Activated CD4-positive, alpha-beta T cell treated with anti-CD3 and anti-CD28 coated beads, Interleukin-2, amount 10 ng/mL, durations not matched to agents 24 days and 14 days (primary cell): ENCODE data around the gene NUTM2G. TPM values are rescaled to one million over a fixed set of nuclear protein-coding genes. Genes with fewer than 3 reads are reported as not detected.
A peak's percentile ranks its signal among the peaks of the same experiment; 100 is the strongest.
"Not testable (repeated sequence)": the region's sequence is repeated elsewhere in the genome, so short reads cannot be mapped to it uniquely, and the experiment has no call there.

Experiments
- DNase-seq: peaks from one replicate; pipeline ENCODE4 v3.0.0; 2022
- H3K27ac Mint-ChIP-seq: one replicate; pipeline ENCODE4 v1.8.0; 2022; ENCODE audit warnings: mild to moderate bottlenecking, mixed read lengths
- H3K27me3 Mint-ChIP-seq: one replicate; pipeline ENCODE4 v1.8.0; 2022; ENCODE audit warnings: mixed read lengths
- H3K36me3 Mint-ChIP-seq: one replicate; pipeline ENCODE4 v1.8.0; 2022; ENCODE audit warnings: low read depth, mild to moderate bottlenecking, mixed read lengths
- H3K4me1 Mint-ChIP-seq: one replicate; pipeline ENCODE4 v1.8.0; 2021; ENCODE audit warnings: mixed read lengths
- H3K4me3 Mint-ChIP-seq: one replicate; pipeline ENCODE4 v1.8.0; 2022; ENCODE audit warnings: mild to moderate bottlenecking, moderate library complexity, mixed read lengths
- H3K9me3 Mint-ChIP-seq: one replicate; pipeline ENCODE4 v1.8.0; 2021; ENCODE audit warnings: mixed read lengths
- intact Hi-C: fragments of 100-400 bp; cut with micrococcal nuclease; formaldehyde crosslinking; loops from one replicate; pipeline ENCODE4 v1.15.1; 2023
- total RNA-seq: library from RNA; stranded (reverse); gene quantifications from 2 replicates; pipeline ENCODE4 v1.2.3, GENCODE V29; 2022

The NUTM2G gene
- total RNA-seq, 1 donor from 2014 or later: not detected

DNA sequence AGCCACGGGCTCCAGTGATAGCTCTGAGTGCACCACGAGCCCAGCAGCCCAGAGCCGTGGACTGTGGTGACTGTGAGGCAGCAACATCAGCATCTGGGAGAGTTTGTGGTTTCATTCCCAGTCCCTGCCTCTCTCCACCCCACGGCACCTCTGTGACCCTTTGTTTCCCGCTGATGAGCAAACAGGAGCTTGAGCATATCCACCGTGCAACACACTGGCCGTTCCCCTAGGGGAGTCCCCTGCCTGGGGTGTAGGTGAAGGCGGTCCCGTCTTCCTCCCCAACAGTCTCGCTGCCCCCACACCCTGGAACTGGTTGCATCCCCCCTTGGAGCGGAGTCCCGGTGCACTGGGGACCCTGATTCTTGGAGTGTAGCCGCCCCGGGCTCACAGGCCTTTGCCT is 5.5 kb downstream of the NUTM2G start:
- H3K9me3 Mint-ChIP-seq, H3K27me3 Mint-ChIP-seq, H3K4me1 Mint-ChIP-seq, DNase-seq, intact Hi-C loops, H3K36me3 Mint-ChIP-seq, H3K27ac Mint-ChIP-seq, H3K4me3 Mint-ChIP-seq: not testable (repeated sequence)

DNA sequence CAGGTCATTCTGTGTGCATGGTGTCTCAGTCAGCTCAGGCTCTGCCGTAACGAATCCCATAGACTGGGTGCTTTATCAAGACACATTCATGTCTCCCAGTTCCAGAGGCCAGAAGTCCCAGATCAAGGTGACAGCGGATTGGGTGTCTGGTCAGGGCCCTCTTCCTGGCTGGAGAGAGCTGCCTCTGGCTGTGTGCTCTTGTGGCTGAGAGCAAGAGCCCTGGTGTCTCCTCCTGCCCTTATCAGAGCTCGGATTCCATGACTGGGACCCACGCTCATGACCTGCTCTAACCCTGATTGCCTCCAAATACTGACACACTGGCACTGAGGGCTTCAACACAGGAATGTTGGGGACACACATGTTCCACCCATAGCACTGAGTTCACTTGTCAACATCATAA is 6.1 kb downstream of the NUTM2G start:
- intact Hi-C loops, DNase-seq, H3K27me3 Mint-ChIP-seq, H3K4me3 Mint-ChIP-seq, H3K36me3 Mint-ChIP-seq, H3K9me3 Mint-ChIP-seq, H3K4me1 Mint-ChIP-seq, H3K27ac Mint-ChIP-seq: not testable (repeated sequence)

DNA sequence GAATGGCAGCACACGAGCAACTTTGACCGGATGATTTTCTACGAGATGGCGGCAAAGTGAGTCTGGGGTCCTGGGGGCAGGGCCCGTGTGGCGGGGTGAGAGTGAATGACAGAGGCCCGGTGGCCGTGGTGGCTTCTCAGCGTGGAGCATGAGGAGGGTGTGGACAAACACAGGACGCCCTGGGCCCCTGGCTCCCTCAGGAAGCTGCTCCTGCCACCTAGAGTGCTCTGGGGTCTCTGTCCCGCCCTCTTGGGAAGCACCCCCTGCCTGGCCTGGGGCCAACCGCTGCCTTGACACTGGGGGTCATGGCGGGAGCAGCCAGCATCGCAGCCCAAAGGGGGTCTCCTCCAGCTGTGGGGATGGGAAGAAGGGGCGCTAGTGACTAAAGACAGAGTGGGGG is 6.8 kb downstream of the NUTM2G start:
- DNase-seq, intact Hi-C loops, H3K27me3 Mint-ChIP-seq, H3K9me3 Mint-ChIP-seq, H3K4me3 Mint-ChIP-seq, H3K36me3 Mint-ChIP-seq, H3K4me1 Mint-ChIP-seq: not testable (repeated sequence)
- H3K27ac Mint-ChIP-seq: peak overlapping the region; percentile 34

DNA sequence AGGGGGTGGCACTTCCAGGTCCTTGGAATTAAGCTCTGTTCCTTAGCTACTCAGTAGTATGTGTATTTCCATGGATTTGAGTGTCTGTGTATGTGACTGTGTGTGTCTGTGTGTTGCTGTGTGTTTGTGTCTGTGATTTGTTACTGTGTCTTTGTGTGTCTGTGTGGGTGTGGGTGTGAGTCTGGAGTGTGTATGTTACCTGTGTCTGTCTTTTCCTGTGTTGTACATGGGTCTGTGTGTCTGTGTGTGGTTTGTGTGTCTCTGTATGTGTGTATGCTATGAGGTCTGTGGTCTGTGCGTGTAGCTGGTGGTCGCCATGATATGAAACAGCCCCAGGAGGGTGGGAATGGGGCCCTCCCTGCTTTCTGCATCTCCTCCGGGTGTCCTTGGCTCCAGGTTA is 8.8 kb downstream of the NUTM2G start:
- H3K27ac Mint-ChIP-seq, intact Hi-C loops, H3K4me3 Mint-ChIP-seq, H3K36me3 Mint-ChIP-seq, H3K27me3 Mint-ChIP-seq, H3K9me3 Mint-ChIP-seq, DNase-seq, H3K4me1 Mint-ChIP-seq: not testable (repeated sequence)

DNA sequence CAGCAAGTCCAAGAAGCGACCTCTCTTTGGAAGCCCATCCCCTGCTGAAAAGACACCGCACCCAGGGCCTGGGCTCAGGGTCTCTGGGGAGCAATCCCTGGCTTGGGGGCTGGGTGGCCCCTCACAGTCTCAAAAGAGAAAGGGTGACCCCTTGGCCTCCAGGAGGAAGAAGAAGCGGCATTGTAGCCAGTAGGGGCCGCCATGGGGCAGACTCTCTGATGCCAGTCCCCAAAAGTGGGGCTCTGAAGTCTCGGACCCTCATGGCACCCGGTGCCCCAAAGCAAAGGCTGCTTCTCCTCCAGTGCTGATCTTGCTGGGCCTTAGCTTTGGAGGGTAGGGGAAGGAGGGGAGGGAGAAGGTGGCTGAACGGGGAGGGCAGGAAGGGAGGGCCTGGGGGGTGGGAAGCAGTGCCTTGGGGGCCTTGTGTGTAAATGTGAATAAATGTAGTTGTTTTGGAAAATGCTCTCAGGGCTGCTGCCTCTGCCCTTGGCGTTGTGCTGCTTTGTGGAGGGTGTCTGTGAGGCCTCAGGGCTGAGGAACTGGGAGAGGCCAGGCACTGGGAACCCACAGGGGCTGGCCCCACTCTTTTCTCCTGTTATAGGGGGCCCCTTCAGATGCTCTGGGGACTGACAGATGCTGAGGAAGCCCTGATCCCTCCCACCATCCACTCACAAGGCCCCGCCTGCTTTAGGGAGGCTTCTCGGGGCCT is 10.5 kb downstream of the NUTM2G start:
- H3K4me3 Mint-ChIP-seq, intact Hi-C loops, H3K27ac Mint-ChIP-seq, H3K9me3 Mint-ChIP-seq, H3K27me3 Mint-ChIP-seq, H3K36me3 Mint-ChIP-seq, DNase-seq, H3K4me1 Mint-ChIP-seq: not testable (repeated sequence)

DNA sequence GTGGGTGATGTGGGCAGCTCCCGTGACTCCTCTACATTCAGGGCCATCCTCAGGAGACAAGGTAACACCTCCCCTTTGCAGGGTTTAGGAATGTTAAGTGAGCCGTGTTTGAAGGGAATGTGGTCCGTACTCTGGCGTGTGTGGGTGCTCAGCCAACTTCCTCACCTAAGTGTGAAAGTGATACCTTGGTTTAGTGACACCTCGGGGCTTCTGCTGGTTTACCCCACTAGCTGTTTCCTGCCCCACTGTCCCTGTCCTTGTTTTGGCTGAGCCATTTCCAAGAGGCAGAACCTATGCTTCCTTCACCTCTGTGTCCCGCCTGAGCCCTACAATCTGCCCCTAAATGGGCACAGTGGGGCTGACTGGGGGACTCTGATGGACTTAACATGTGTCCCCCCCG is 12.3 kb downstream of the NUTM2G start:
- H3K4me1 Mint-ChIP-seq, intact Hi-C loops, H3K36me3 Mint-ChIP-seq, H3K9me3 Mint-ChIP-seq, DNase-seq, H3K4me3 Mint-ChIP-seq, H3K27ac Mint-ChIP-seq, H3K27me3 Mint-ChIP-seq: not testable (repeated sequence)

DNA sequence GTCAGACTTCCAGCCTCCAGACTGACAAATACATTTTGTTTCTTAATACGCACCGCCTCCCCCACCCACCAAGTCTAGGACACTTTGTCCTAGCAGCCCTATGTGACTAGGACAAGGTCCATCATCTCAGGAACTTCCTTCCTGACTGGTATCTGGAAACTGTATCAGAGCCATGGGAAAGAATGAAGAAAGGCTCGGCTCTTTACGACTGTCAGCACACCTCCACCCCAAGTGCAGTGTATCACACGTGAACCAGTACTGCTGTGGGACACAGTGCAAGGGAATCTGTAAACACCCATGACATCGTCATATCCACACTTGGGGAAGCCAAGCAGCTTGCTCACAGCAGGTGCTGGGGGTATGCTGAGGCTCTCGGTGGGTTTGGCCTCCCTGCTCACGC is 13.0 kb downstream of the NUTM2G start:
- H3K27me3 Mint-ChIP-seq, H3K4me3 Mint-ChIP-seq, H3K9me3 Mint-ChIP-seq, intact Hi-C loops, H3K4me1 Mint-ChIP-seq, H3K27ac Mint-ChIP-seq, DNase-seq, H3K36me3 Mint-ChIP-seq: not testable (repeated sequence)

DNA sequence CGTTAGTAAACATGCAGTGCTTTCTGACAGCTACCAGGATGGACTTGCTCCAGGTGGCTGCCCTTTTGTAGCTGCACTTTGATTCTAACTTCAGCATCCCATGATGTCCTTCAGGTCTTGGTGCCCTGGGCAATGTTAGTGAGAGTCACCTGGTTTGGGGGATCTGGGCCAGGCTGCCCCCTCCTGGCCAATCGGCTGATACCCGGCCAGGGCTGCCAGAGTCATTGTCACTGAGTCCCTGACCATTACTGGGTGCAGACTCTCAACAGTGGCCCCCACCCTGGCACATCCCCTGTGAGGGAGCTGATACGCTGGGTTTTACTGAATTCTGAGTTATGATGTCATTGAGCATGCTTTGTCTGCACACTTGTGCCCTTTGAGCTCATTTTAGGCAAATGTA is 13.5 kb downstream of the NUTM2G start:
- intact Hi-C loops, H3K4me3 Mint-ChIP-seq, H3K4me1 Mint-ChIP-seq, H3K36me3 Mint-ChIP-seq, H3K27me3 Mint-ChIP-seq, DNase-seq, H3K9me3 Mint-ChIP-seq, H3K27ac Mint-ChIP-seq: not testable (repeated sequence)

DNA sequence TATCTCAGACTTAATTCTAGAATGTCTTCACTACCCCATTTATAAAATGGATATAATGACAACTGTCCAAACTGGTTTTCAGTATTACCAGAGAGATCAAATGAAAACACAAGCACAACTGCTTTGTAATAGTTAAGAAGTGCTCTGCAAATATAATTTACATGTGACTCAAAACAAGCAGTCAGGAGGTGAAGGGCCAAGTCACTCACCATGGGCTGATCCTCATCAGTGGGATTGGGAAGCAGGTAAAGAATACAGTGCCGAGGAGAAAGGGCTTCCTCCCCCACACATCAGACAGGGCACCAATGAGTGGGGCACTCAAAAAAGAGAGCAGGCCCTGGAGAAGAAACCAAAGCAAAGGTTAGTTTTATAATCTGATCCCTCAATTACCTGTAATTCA is 20.7 kb downstream of the NUTM2G start:
- H3K36me3 Mint-ChIP-seq, intact Hi-C loops, H3K9me3 Mint-ChIP-seq, H3K27ac Mint-ChIP-seq, H3K4me3 Mint-ChIP-seq, H3K4me1 Mint-ChIP-seq, DNase-seq, H3K27me3 Mint-ChIP-seq: not testable (repeated sequence)

DNA sequence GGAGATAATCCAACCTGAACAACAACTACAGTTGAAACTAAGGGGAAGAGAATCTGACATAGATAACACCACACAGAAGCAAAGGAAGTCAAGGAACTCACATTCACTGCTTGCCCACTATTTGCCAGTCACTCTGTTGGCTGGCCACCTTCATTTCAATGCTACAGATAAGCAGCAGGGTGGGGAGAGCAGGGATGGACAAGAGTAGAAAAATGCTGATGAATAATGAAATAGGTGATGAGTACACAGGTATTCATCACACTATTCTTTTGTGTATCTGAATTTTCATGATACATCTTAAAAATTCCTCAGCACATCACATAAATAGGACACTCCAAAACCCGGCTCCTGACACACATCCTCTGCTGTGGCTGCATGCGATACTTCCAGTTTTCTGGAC is 21.9 kb downstream of the NUTM2G start:
- intact Hi-C loops, H3K36me3 Mint-ChIP-seq, H3K27me3 Mint-ChIP-seq, H3K9me3 Mint-ChIP-seq, H3K27ac Mint-ChIP-seq, DNase-seq, H3K4me3 Mint-ChIP-seq, H3K4me1 Mint-ChIP-seq: not testable (repeated sequence)

DNA sequence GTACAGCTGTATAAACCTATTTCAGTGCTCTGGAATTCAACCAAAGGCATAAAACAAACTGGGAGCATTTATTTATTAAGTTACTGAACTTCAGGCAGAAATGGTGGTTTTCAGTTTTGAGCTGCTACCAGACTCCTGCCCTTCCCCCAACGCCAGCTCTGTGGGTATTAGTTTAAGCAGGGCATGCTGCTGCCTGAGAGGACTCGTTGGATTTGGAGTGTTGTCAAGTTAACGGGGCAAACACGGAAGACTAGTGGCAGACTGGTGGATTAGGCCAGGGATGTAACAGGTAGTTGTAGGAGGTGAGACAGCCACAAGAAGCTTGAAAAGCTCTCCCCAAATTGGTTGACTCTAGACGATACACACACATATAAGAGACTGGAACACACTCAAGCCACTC is 38.9 kb downstream of the NUTM2G start:
- peaks cover 14% of the 10 kb centered on the region for H3K36me3 Mint-ChIP-seq
- intact Hi-C loops, H3K27ac Mint-ChIP-seq, H3K4me3 Mint-ChIP-seq, H3K4me1 Mint-ChIP-seq, H3K27me3 Mint-ChIP-seq, H3K9me3 Mint-ChIP-seq, DNase-seq: not testable (repeated sequence)

DNA sequence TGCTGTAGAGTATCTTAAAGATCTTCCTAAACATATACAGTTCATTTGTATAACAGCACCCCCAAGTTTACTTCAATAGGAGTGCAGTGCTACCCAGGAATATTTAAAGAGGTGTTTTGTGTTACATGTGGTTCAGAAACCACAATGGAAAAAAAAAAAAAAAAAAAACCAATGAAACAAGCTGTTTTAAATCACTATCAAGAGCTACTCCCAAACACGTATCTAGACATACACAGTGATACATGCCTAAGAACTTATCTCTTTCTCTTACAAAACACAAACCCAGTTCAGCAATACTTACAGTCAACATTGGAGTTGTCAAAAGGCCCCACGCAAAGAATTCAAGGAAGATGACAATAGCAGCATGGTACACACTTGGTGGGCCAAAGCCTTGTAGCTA is 43.9 kb downstream of the NUTM2G start:
- intact Hi-C loops, H3K9me3 Mint-ChIP-seq, H3K27me3 Mint-ChIP-seq, DNase-seq: not testable (repeated sequence)
- H3K4me1 Mint-ChIP-seq: peaks cover 14% of the 10 kb centered on the region
- peak overlapping the region; percentile 45 for H3K4me3 Mint-ChIP-seq
- peaks cover 14% of the 10 kb centered on the region for H3K36me3 Mint-ChIP-seq
- H3K27ac Mint-ChIP-seq: peak overlapping the region; percentile 78

DNA sequence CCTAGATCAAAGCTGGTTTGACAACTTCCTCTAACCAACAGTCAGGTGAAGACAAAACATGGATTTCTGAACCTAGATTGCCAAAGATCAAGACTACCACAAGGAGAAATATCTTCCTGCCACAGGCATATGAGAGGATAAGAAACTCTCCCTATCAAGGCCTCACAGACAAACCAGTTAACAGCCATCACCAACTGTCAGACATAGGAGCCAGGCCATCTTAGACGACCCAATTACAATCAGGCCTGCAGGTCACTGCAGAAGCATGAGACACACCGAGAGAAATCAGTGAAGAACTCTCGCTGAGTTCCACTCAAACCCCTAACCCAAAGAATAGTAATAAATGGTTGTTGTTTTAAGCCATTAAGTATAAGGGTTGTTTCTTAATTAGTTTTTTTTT is 45.4 kb downstream of the NUTM2G start:
- DNase-seq, H3K9me3 Mint-ChIP-seq, H3K27me3 Mint-ChIP-seq, intact Hi-C loops, H3K36me3 Mint-ChIP-seq, H3K27ac Mint-ChIP-seq, H3K4me3 Mint-ChIP-seq: not testable (repeated sequence)
- H3K4me1 Mint-ChIP-seq: peaks cover 15% of the 10 kb centered on the region

DNA sequence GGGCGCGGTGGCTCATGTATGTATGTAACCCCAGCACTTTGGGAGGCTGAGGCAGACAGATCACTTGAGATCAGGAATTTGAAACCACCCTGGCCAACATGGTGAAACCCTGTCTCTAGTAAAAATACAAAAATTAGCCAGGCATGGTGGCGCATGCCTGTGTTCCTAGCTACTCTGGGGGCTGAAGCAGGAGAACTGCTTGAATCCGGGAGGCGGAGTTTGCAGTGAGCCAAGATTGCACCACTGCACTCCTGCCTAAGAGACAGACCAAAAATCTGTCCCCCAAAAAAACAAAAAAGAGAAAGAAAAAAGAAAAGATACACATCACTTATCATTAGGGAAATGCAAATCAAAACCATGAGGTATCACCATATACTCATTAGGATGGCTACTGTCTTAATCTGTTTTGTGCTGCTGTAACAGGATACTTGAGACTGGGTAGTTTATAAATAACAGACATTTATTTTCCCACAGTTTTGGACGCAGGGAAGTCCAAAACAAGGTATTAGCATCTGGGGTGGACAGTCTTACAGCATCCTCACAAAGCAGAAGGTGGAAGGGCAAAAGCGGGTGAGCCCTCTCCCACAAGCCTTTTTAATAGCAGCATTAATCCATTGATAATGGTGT is 55.0 kb downstream of the NUTM2G start:
- H3K4me1 Mint-ChIP-seq, H3K27ac Mint-ChIP-seq, H3K27me3 Mint-ChIP-seq, DNase-seq, intact Hi-C loops, H3K9me3 Mint-ChIP-seq, H3K4me3 Mint-ChIP-seq, H3K36me3 Mint-ChIP-seq: not testable (repeated sequence)

DNA sequence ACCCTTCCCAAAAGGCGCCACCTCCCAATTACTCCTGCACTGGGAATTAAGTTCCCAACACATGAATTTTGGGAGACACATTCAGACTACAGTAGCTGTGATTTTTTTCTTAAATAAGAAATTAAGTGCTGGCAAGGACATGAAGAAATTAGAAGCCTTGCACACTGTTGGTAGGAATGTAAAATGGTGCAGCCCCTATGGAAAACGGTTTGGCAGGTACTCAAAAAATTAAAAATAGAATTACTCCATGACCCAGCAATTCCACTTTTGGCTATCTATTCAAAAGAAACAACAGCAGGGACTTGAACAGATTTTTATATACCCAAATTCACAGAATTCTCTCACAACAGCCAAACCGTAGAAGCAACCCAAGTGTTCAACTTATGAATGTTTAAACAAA is 55.5 kb downstream of the NUTM2G start:
- H3K27me3 Mint-ChIP-seq, DNase-seq, H3K4me3 Mint-ChIP-seq, intact Hi-C loops, H3K4me1 Mint-ChIP-seq, H3K36me3 Mint-ChIP-seq, H3K9me3 Mint-ChIP-seq, H3K27ac Mint-ChIP-seq: not testable (repeated sequence)
